OCI-LY7 (cell line): ENCODE measurements around the gene POGZ. TPM values are rescaled to one million over a fixed set of nuclear protein-coding genes. Genes with fewer than 3 reads are reported as not detected.

Experiments used
- BruUV-seq: library from RNA; stranded (reverse); fragments of 400-500 nt; replicated peaks from 2 replicates; lab custom pipeline; 2021; lab: Mats Ljungman, UMichigan
- CTCF ChIA-PET: fragments of 300-600 bp; sonication (Branson Sonifier 250); formaldehyde crosslinking; loops from one replicate; lab custom pipeline; 2022; ENCODE audit warnings: antibody characterized with exemption; ENCODE audit not compliant: unreplicated experiment; lab: Charles Lee
- POLR2A ChIA-PET: fragments of 300-600 bp; sonication (Branson Sonifier 250); formaldehyde crosslinking; loops from one replicate; lab custom pipeline; 2022; ENCODE audit warnings: antibody characterized with exemption; lab: Charles Lee
- DNase-seq: peaks from one replicate; pipeline ENCODE4 v3.0.0-alpha.2; 2015; ENCODE audit warnings: low spot score
- H2AFZ ChIP-seq: fragments of 200-600 bp; sonication (generic), shearing (Covaris generic); 2 replicates; pipeline ENCODE4 v1.6.1; 2014; ENCODE audit warnings: mild to moderate bottlenecking, antibody characterized with exemption, low read length, moderate library complexity
- H3K27ac ChIP-seq: fragments of 200-600 bp; sonication (generic); 2 replicates; pipeline ENCODE4 v1.5.1; 2014; ENCODE audit warnings: mixed run types, low read depth, mild to moderate bottlenecking, moderate library complexity, low read length, inconsistent platforms; ENCODE audit not compliant: poor library complexity, severe bottlenecking
- H3K36me3 ChIP-seq: fragments of 200-600 bp; sonication (generic); 2 replicates; pipeline ENCODE4 v1.6.1; 2014; ENCODE audit warnings: mild to moderate bottlenecking, antibody characterized with exemption, low read length, moderate library complexity, mixed read lengths; ENCODE audit not compliant: insufficient read depth
- H3K4me1 ChIP-seq: fragments of 200-600 bp; sonication (generic); 2 replicates; pipeline ENCODE4 v1.5.1; 2014; ENCODE audit warnings: mild to moderate bottlenecking, low read length; ENCODE audit not compliant: insufficient read depth, poor library complexity, severe bottlenecking
- H3K4me2 ChIP-seq: fragments of 200-600 bp; sonication (generic); 2 replicates; pipeline ENCODE4 v1.6.1; 2014; ENCODE audit warnings: mild to moderate bottlenecking, low read length
- H3K4me3 ChIP-seq: fragments of 200-600 bp; sonication (generic); 2 replicates; pipeline ENCODE4 v1.5.1; 2014; ENCODE audit warnings: mild to moderate bottlenecking, low read depth, low read length; ENCODE audit not compliant: poor library complexity, severe bottlenecking
- H3K79me2 ChIP-seq: fragments of 200-600 bp; sonication (generic); 2 replicates; pipeline ENCODE4 v1.6.1; 2016; ENCODE audit warnings: low read depth, mild to moderate bottlenecking, low read length, moderate library complexity, mixed read lengths; ENCODE audit not compliant: insufficient read depth
- H3K9me2 ChIP-seq: fragments of 200-600 bp; sonication (generic); 2 replicates; pipeline ENCODE4 v1.6.1; 2016; ENCODE audit warnings: mild to moderate bottlenecking, low read length, mixed read lengths; ENCODE audit not compliant: insufficient read depth
- H3K9me3 ChIP-seq: fragments of 200-600 bp; sonication (generic); 2 replicates; pipeline ENCODE4 v1.6.1; 2014; ENCODE audit warnings: mild to moderate bottlenecking, mixed run types, low read length, mixed read lengths
- H4K20me1 ChIP-seq: fragments of 200-600 bp; sonication (generic); 2 replicates; pipeline ENCODE4 v1.6.1; 2014; ENCODE audit warnings: mild to moderate bottlenecking, antibody characterized with exemption, low read length, moderate library complexity, mixed read lengths; ENCODE audit not compliant: insufficient read depth
- CTCF ChIP-seq: fragments of 200-600 bp; sonication (generic); conservative IDR thresholded peaks from 2 replicates; pipeline ENCODE4 v1.5.1; 2014; ENCODE audit warnings: mild to moderate bottlenecking, antibody characterized with exemption, low read length, moderate library complexity, mixed read lengths
- EZH2phosphoT487 ChIP-seq: fragments of 200-600 bp; sonication (generic); IDR thresholded peaks from 2 replicates; pipeline ENCODE4 v1.6.1; 2018; ENCODE audit warnings: low read depth, borderline replicate concordance, mild to moderate bottlenecking, mixed run types, antibody characterized with exemption, low read length, moderate library complexity, mixed read lengths
- intact Hi-C: fragments of 100-400 bp; cut with micrococcal nuclease; formaldehyde crosslinking; loops from one replicate; pipeline ENCODE4 v1.10.0; 2022; ENCODE audit not compliant: unreplicated experiment
- total RNA-seq, 2 experiments: library from RNA; depleted of rRNA in 1 of 2; stranded (reverse); fragments of >200 nt in 1 of 2; shearing (Covaris generic) in 1 of 2; gene quantifications; 2 replicates each; pipeline ENCODE4 v1.2.3, GENCODE V29; 2014 to 2022

Gene POGZ
- total RNA-seq, 2 experiments from 2014 or later = 47.7 to 118 TPM

DNA sequence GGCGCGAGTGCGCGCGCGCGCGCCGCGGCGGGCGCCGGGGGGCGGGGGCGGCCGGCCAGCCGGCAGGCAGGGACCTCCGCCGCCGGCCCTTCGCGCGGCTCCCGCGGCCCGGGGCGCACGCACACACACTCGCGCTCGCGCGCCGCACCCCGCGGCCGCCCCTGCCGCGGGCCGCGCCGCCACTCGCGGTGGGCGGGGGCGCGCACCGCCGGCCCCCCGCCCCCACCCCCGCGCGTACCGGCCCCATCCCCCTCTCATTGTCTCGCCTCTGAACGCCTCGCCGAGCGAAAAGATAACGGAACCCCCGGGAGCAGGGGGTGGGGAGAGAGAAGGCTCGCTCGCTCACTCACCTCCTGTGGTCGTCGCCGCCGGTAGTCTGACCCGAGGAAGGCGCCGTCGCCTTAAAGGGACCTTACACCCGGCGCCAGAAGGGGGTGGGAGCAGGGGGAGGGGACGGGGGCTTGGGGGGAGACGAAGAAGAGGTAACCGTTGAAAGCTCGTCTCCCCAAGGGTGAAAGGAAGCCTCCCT, 428 bp downstream of the POGZ start:
- Histone ChIP-seq H2AFZ (no peak overlapping the region), H3K27ac (peak overlapping the region; percentile 53), H3K9me2 (no peaks in the 10 kb centered on the region), H3K79me2 (peaks cover 45% of the 10 kb centered on the region), H3K4me2 (no peak overlapping the region), H4K20me1 (peaks cover 30% of the 10 kb centered on the region), H3K36me3 (peaks cover 14% of the 10 kb centered on the region), H3K9me3 (no peaks in the 10 kb centered on the region), H3K4me3 (peak overlapping the region; percentile 71), H3K4me1 (peaks cover 39% of the 10 kb centered on the region)
- POLR2A ChIA-PET = interaction anchor here (0.6 to 1.8 kb wide), 6 partner anchors 10 to 48 kb away, joined by 3 to 8 read pairs (median 5); no protein-coding TSS in a partner anchor
- TF ChIP-seq CTCF = no peak
- TF ChIP-seq EZH2phosphoT487 = no peak
- intact Hi-C loops = no loop called here
- peak; percentile 83 for DNase-seq
- CTCF ChIA-PET = interaction anchor here (0.7 kb wide), 1 partner anchor 53 kb away, joined by 3 read pairs; the partner anchor contains the start of gene CGN
- no TSS peak for BruUV-seq

DNA sequence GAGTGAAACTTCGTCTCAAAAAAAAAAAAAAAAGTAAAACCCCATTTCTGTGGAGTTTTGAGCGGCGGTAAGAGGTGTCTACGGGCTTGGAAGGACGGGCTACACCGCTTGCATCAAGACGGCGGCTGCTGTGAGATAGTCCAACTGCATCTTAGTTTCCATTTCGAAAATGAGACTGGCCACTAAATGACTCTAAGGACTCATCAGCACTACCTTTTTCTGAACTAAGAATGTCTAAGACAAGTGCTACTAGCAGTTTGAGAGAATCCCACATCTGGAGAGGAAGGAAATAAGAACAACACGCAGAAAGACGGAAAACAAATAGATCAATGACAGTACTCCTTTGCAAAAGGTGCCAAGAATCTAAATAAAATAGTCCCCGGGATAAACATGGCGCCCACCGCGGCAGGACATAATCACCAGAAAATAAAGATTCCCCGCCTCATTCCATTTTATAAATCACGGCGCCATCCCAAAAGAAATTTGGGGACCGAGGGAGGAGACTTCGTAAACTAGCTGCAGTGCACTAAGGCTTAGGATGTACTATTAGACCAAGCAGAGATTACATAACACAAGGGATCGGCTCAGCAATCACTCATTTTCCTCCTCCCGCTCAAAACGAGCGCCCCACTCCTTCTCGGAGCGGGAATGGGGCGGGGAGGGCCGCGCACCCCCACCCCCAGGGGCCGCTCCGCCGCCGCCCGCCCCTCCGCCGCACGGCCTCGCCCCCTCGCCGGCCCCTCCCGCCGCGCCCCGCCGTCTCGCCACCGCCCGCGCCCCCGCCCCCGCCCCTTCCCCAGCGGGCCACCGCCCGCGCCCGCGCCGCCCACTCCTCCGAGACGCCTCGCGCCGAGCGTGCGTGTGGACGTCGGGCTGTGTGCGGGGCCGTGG, 1.1 kb downstream of the POGZ start:
- no peaks in the 10 kb centered on the region for H3K9me3 ChIP-seq
- no peaks in the 10 kb centered on the region for H3K9me2 ChIP-seq
- H2AFZ ChIP-seq = no peak overlapping the region
- peak overlapping the region; percentile 71 for H3K27ac ChIP-seq
- BruUV-seq = no TSS peak
- peaks cover 39% of the 10 kb centered on the region for H3K4me1 ChIP-seq
- peaks cover 21% of the 10 kb centered on the region for H3K36me3 ChIP-seq
- DNase-seq = peak; percentile 65
- peaks cover 30% of the 10 kb centered on the region for H4K20me1 ChIP-seq
- ChIA-PET CTCF (no interaction called here), POLR2A (interaction anchor here (0.7 kb wide), 1 partner anchor 94 kb away, joined by 3 read pairs; no protein-coding TSS in a partner anchor)
- peak overlapping the region; percentile 79 for H3K4me3 ChIP-seq
- H3K4me2 ChIP-seq = peak overlapping the region; percentile 98
- peaks cover 52% of the 10 kb centered on the region for H3K79me2 ChIP-seq
- intact Hi-C loops = no loop called here
- TF ChIP-seq CTCF (no peak), EZH2phosphoT487 (no peak)
